GM18519 (cell line): ENCODE results near the gene LMAN1.

Source experiments
- ATAC-seq: cut with Tn5 transposase; IDR thresholded peaks from one replicate; pipeline ENCODE4 v1.9.1; 2021; ENCODE audit warnings: mild to moderate bottlenecking, moderate library complexity; ENCODE audit not compliant: unreplicated experiment, low FRiP score

LMAN1 gene

DNA sequence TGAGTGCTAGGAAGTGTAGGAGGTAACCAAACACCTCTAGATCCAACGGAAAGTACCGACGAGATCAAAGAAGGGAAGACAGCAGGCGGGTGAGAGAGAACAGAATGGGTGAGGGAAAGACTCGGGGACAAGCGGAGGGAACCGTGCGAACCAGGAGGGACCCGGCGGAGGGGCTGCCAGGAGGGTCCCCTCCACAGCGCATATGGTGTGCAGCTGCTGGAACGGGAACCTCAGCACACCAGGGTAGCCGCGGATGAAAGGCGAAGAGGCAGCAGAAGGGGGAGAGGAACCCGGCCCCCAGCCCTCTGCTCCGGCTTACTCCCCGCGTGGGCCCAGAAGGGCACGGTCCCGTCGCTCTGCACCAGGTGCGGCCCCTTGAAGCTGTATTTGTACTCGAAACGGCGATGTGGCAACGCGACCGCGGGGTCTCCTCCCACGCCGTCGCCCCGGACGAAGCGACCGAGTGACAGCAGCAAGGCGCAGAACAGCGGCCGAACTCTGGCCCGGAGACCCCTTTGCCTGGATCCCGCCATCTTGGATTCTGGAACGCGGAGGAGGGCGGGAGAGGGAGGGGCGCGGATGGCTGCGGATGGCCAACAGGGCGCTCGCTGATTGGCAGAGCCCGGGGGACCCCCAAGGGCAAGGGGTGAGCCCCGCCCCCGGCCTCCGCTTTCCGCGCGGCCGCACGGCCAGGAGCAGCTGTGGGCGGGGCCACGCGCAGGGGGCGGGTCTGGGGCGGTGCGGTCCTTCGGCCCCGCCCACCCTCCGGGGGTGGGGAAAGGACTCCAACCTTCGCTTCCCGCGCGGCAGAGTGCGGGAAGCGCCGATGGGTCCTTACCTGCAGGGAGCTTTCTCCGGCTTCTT lies at the start of gene LMAN1:
Gene LMAN1 (minus strand): TSS at position 554 of the 864 bp plus-strand sequence. CDS start 21 bp downstream, at position 533.
- peak; percentile 86 for ATAC-seq

DNA sequence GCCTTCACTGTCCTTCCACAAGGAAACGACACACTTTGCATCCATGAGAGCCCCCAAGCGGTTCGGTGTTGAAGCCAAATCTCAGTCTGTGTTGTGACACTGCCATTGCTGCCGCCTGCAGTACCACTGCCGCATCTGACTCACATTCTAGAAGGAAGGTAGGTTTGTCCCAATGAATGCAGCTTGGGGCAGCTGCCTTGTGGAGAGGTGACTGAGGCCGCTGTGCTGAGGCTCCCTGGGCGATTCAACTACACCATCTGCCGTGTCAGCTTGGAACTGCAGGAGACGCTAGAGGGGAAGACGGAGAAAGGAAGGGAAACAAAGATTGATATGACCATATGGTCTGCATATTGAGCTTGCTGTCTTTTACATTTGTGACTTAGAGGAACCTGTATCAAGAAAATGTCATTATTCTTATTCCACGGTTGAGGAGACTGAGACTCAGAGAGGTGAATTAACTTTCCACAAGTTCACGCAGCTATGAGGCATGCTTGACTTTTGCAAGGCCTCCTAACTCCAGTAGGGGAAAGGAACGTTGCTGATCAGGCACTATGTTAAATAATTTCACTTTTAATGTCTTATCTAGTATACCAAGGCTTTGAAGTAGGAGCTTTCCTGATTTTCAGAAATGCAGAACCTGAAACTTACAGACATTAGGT lies 43.5 kb upstream of the LMAN1 start:
- ATAC-seq: peak; percentile 100

- ATAC-seq: no peak
Observed at GRCh38 chr18:59400407-59400806, 41.3 kb upstream of the LMAN1 start.

DNA sequence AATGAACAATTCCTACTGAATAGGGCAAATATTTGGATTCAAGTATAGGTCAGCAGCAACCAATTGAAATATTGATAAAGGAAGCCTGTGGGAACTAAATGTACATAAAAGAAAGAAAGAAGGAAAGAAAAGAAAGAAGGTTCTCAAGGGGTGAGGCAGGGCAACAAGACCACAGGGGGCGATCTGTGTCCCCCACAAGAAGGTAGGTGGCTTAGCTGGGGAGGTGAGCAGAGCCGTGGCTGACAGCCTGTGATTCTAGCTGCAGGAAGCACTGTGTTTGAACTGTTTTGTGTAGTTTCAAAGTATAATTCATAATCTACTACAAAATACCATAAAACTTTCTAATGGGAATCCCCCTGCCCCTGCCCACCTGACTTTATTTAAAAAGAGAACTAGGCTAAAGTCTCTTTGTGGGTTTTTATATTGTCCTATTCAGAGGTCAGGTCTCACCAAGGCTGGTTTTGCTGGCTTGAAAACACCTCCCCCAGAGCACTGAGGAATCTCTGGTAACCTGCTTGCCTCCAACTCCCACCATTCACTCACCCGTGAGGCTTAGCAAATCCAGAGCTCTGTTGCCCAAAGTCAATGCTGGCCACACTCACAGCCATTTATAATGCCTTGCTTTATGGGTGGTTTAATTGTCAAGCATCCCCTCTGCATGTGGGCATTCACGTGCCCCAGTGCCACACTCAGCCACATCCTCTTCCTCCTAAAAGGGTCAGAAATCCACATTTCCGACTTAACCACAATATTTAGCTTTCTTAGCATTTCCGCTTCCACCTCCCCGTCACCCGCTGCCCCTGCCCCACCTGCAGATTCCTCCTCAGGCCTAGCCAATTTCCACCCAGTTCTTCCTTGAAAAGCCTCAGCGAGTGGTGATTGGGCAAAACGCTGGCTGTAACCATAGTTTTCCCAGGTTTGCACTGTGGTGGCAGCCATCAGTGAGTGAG lies 36.4 kb upstream of the LMAN1 start:
- no peak for ATAC-seq

DNA sequence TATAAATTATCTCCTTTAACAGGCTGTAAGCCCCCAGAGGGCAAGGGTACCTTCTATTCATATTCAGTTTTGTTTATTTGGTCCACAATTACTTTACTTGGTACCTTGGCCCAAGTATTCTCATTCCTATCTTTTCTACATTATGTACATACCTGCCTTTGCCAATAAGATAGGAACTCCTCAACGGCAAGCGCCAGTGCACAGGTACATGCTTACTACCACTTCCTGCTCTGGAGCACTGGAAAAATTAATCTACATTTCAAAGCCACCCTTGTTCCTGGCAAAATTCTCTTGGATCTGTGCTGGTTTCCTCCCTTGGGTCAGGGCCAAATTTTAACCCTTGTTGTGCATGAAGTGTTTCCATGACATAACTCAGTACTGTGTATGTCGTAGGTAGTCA lies 34.3 kb upstream of the LMAN1 start:
- ATAC-seq: no peak

- ATAC-seq: no peak
Observed at GRCh38 chr18:59388817-59389216, 29.8 kb upstream of the LMAN1 start.

GRCh38 chr18:59387687-59388565 lies 28.9 kb upstream of the LMAN1 start:
- ATAC-seq: no peak

DNA sequence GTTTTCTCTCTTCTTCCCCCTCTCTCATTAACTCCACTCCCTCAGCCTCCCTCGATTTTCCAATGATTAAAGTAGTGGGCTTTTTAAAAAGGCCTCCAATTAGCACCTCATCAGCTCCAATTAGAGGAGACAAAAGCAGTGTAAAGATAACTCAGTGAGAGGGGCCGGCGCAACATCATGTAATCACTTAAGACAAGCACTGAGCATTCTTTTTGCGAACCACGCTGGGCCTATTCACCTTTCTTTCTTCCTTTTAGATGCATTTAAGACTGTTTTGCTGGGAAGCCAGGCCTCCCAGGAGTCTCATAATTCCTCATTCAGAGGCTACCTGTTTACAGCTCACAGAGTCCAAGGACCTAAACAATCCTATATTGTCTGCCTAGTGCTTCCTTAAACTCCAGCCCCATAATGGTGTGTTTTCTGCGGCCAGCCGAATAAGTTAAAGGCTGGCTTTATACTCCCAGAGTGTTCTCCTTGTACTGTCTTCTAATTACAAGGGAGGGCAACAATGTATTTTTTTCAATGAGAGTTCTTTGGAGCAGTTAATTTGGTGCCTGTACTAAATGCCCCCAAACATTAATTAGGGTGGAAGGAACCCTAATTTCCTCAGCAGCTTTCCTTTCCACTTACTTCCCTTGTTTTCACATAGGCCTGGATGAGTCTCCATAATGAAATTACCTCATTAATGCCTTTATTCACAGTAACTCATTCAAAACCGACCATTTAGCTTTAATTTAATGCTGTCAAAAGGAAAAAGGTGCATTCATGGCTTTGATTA lies 28.0 kb upstream of the LMAN1 start:
- ATAC-seq: no peak

GRCh38 chr18:59385191-59385590 lies 26.1 kb upstream of the LMAN1 start:
- no peak for ATAC-seq

DNA sequence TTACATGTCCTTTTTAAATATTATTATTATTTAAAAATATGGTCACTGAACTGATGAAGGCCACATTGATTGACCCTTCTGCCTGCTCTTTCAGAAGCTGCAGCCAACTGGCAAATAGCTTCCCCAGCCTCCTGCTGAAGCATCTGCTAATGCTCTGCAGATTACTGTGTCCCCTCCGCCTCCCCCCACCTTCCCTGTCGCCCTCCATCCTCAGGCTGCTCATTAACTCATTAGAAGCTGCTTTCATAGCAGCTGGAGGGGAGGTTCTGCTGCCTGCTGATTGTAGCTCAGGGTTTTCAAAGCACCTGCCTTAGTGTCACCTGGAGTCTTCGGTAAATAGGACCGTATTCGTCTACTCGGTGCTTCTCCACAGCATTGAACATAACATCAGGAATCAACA lies 24.8 kb upstream of the LMAN1 start:
- no peak for ATAC-seq

GRCh38 chr18:59382383-59382782 lies 23.3 kb upstream of the LMAN1 start:
- ATAC-seq: no peak

DNA sequence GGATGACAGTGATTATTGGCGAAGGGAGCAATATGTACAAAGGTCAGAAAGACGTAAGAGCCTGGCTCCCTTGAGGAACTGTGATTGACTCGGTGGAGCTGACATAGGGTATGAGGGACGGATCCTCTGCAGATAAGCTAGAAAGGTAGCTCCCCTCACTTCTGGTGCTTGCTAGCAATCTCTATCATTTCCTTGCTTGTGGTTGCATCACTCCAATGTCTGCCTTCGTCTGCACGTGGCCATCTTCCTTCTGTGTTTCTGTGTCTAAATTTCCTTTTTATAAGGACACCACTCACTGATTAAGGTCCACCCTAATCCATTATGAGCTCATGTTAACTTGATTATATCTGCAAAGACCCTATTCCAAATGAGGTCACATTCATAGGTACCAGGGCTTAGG lies 22.9 kb upstream of the LMAN1 start:
- no peak for ATAC-seq

GRCh38 chr18:59380706-59381105 lies 21.6 kb upstream of the LMAN1 start:
- ATAC-seq: no peak

DNA sequence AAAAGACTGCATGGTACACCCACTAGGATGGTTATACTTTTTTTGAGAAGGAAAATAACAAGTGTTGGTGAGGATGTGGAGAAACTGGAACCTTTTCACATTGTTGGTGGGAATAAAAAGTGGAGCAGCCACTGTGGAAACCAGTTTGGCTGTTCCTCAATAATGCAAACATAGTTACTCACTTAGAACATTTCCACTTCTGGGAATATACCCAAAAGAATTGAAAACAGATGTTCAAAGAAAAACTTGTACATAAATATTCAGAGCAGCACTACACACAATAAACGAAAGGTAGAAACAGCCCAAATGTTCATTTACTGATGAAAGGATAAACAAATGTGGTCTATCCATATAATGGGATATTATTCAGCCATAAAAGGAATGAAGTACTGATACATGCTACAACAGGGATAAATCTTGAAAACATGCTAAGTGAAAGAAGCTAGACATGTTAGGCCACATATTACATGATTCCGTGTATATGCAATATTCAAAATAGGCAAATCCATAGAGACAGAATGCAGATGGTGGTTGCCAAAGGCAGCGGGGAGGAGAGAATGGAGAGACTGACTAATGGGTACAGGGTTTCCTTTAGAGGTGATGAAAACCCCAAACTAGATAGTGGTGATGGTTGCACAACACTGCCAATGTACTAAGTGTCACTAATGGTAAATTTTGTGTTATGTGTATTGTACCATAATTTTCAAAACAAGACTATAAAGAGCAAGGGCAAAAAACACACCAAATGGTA lies 20.9 kb upstream of the LMAN1 start:
- ATAC-seq: no peak

DNA sequence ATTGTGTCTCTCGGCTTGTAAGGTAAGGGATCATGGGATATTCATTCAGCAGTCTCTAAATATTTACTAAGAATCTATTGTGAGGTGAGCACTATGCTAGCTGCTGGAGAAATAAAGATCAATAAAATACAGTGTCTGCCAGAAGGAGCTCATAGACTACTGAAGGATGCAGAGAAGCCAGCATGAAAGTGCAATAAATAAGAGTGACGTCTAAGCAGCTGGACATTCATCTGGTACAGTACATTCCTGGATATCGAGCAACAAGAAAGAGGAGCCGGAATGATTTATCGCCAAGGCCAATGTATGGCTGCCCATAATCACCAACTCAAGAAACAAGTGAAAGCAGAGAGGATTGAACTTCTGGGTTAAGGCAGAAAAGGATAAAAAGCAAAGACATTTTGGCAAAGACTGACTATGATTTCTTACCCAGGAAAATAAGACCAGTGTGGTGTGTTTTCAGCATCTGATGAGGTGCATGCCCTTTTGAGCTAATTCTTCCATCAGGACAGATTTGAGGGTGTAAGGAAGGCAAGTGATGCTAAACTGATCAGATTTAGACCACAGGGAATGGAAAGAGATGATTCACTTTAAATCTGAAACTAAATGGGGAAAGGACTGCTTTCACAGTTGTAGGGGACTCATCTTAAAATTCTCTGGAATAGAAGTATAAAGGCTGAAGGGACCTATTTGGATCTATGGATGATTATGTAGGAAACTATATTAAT lies 18.7 kb upstream of the LMAN1 start:
- ATAC-seq: no peak

DNA sequence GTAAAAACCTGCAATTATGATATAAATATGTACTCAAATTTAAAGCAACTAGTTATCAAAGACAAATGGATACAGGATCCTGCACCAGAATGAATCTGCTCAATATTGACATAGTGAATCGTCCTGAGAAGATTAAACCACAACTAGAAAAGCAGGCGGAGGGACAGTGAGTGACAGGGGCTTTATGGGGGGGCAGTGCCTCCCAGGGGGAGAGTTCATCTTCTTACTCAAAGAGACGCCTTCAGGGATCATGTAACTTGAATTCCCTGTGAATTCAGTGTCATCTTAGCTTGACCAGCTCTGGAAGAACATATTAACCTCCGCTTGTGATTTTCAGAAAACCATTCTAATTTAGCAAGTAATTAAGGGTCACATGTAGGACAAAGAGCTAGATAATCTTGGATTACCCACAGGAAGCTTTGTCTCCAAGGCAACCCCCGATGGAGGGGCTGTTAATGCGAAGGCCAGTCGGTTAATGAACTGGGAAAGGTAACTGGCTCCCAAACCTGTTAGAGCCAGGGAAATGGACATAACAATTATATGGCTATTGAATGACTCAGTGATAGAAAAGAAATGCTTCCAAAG lies 17.4 kb upstream of the LMAN1 start:
- no peak for ATAC-seq

DNA sequence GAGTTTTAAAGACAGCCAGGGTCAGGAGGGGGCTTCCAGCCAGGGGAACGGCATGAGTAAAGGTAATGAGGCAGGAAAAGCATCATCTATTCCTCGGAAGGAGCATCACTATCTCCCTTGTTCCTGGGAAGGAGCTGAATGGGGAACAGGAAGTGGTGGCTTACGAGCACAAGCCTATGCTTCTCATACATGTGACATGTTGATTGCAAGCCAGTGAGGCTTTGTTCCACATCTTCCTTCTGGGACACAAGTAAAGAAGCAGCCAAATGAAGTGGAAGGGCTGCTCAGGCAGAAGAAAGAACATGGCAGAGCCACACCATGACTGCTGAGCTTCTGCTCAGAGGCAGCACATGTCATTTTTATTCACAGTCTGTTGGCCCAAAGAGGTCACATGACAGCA lies 15.1 kb upstream of the LMAN1 start:
- ATAC-seq: no peak
